ENCODE results near the gene NCBP2L.
A peak's percentile ranks its signal among the peaks of the same experiment; 100 is the strongest.

Gene NCBP2L

GRCh38 chrX:107777536-107777832 lies at the start of gene NCBP2L:
Gene NCBP2L (plus strand): TSS chrX:107777733. CDS start chrX:107794221, 16,488 bp downstream.
- DNase-seq (ENCODE audit: low spot score): no peak

- DNase-seq (ENCODE audit: low spot score): no peak
Observed at GRCh38 chrX:107728371-107729099, 49.0 kb upstream of the NCBP2L start.

- DNase-seq (ENCODE audit: low spot score): no peak
Observed at GRCh38 chrX:107729558-107730297, 47.8 kb upstream of the NCBP2L start.

GRCh38 chrX:107730298-107730655 lies 47.3 kb upstream of the NCBP2L start:
- no peak for DNase-seq (ENCODE audit: low spot score)

GRCh38 chrX:107730991-107731766 lies 46.4 kb upstream of the NCBP2L start:
- no peak for DNase-seq (ENCODE audit: low spot score)

GRCh38 chrX:107731831-107732502 lies 45.6 kb upstream of the NCBP2L start:
- no peak for DNase-seq (ENCODE audit: low spot score)

- DNase-seq (ENCODE audit: low spot score): no peak
Observed at GRCh38 chrX:107733686-107734085, 43.8 kb upstream of the NCBP2L start.

- DNase-seq (ENCODE audit: low spot score): peak; percentile 1
Observed at GRCh38 chrX:107734646-107735045, 42.9 kb upstream of the NCBP2L start.

- DNase-seq (ENCODE audit: low spot score): no peak
Observed at GRCh38 chrX:107736781-107737531, 40.6 kb upstream of the NCBP2L start.

- no peak for DNase-seq (ENCODE audit: low spot score)
Observed at GRCh38 chrX:107738272-107738671, 39.3 kb upstream of the NCBP2L start.

GRCh38 chrX:107738768-107739167 lies 38.8 kb upstream of the NCBP2L start:
- DNase-seq (ENCODE audit: low spot score): no peak

GRCh38 chrX:107739541-107739940 lies 38.0 kb upstream of the NCBP2L start:
- no peak for DNase-seq (ENCODE audit: low spot score)

- no peak for DNase-seq (ENCODE audit: low spot score)
Observed at GRCh38 chrX:107741404-107741790, 36.1 kb upstream of the NCBP2L start.

- no peak for DNase-seq (ENCODE audit: low spot score)
Observed at GRCh38 chrX:107742700-107743191, 34.8 kb upstream of the NCBP2L start.

- no peak for DNase-seq (ENCODE audit: low spot score)
Observed at GRCh38 chrX:107743995-107744394, 33.5 kb upstream of the NCBP2L start.

- DNase-seq (ENCODE audit: low spot score): no peak
Observed at GRCh38 chrX:107744868-107745267, 32.7 kb upstream of the NCBP2L start.

- no peak for DNase-seq (ENCODE audit: low spot score)
Observed at GRCh38 chrX:107747596-107748161, 29.9 kb upstream of the NCBP2L start.

GRCh38 chrX:107748506-107748905 lies 29.0 kb upstream of the NCBP2L start:
- DNase-seq (ENCODE audit: low spot score): no peak

GRCh38 chrX:107750263-107750662 lies 27.3 kb upstream of the NCBP2L start:
- DNase-seq (ENCODE audit: low spot score): no peak

GRCh38 chrX:107750861-107751445 lies 26.6 kb upstream of the NCBP2L start:
- no peak for DNase-seq (ENCODE audit: low spot score)

GRCh38 chrX:107752043-107752442 lies 25.5 kb upstream of the NCBP2L start:
- DNase-seq (ENCODE audit: low spot score): no peak
